Stimulated activated CD8-positive, alpha-beta memory T cell treated with anti-CD3 and anti-CD28 coated beads, Interleukin-15, amount 100 ng/mL, for 4 hours (primary cell): Measurements from ENCODE around the gene BTBD19.
"Not testable (repeated sequence)": the region's sequence is repeated elsewhere in the genome, so short reads cannot be mapped to it uniquely, and the experiment has no call there.

Experiments
- DNase-seq, 2 donors: peaks; one replicate each; pipeline ENCODE4 v3.0.0-alpha.2; 2020; ENCODE audit warnings: low read depth in 2 of 2

BTBD19 gene

DNA sequence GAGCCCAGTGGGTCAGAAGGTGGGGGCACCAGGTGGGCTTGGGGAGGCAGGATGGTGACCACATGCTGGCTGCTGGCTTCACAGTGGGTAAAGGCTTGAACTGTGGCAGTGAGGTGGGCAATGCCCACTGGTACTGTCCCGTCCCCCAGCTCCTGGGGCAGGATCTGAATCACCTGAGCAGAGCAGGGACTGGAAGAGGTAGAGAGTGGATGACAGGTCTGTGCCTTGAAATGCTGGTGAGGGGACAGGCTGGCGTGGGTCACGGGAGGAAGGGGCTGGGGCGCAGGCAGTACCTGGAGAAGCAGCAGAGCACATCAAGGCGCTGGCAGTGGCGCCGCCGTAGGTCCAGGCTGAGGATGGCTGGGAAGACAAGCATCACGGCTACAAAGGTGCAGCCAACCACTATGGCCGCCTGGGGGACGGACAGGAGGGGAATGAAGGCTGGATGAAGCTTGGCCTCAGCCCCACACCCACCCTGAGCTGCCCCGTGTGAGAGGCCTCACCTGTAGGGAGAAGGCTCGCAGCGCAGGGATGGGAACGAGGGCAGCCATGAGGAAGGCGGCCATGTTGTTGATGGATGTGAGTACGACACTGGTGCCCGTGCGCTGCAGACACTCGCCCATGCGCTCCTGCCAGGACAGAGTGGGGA is 19.8 kb downstream of the BTBD19 start:
- DNase-seq = no peak

DNA sequence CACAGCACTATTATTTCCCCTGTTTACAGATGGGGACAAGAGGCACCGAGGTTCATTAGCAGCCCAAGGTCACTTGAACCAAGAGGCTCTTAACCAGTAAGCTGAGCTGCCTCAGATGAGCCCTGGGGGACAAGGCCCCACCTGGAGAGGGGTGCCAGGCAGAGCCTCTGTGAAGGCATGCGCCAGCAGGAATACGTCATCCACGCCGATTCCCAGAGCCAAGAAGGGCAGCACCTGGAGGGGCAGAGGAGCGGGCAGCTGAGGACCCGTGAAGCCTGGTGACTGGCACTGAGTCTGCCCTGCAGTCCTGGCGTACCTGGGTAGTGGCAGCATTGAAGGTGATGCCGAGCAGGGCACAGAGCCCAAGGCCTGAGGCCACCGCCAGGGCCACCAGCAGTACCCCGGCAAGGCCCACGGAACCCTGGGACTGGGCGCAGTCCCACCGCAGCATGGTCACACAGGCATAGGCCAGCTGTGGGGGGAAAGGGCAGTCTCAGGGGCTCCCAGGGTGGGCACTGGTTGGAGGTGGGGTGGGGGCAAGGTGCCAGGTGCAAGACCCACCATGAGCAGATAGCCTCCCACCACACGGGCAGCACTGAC is 20.6 kb downstream of the BTBD19 start:
- no peak for DNase-seq

DNA sequence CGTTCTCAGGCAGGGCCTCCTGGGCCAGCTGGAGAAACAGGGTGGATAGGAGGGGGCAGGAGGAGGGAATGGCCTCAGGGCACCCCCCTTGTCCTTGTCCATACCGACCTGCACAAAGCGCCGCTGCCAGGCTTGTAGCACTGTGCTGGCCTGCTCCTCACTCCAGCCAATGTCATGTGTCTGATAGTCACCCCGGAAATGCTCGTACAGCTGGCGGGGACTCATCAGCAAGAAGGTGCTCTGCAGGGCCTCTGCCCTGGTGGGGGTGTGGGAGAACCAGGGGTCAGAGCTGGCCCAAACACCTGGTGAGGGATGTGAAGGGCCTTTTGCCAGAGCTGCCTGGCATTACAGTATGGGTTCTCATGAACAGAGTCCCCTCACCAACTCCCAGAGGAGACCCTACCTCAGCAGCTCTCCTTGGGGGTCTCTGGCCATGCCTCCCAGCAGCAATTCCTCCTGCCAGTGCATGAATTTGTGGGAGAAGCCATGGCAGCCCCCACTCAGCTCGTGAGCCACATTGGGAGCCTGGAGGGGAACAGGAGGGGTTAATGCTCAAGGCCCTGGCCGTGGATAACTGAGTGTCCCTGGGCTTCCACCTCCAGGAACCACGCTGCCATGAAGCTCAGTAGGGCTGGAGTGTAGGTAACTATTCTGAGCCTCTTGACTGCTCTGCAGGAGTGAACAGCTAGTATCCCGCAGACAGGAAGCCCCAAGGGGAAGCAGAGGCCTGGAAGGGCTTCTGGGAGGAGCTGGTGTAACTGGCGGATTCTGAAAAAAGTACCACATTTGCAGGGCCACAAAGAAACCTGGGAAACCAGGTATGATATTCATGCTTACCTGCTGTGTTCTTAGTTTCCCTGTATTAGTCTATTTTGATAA is 21.4 kb downstream of the BTBD19 start:
- DNase-seq = no peak

DNA sequence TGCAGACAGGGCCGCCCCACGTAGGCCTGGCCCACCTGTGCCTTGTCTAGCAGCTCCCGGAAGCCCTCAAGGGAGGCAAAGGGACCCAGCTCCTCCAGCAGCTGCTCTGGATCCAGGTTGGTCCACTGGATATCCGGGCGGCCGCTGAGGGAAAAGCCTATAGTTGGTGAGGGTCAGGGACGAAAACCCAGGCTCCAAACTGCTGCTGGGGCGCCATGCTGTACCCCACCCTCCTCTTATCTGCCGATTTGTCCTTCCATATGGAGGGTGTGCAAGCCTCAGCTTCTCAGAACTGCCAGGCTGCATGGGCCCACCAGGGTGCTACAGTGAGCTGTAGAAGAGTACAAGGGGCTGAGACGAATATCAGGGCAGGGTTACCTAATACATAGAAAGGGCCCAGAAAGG is 22.6 kb downstream of the BTBD19 start:
- no peak for DNase-seq

DNA sequence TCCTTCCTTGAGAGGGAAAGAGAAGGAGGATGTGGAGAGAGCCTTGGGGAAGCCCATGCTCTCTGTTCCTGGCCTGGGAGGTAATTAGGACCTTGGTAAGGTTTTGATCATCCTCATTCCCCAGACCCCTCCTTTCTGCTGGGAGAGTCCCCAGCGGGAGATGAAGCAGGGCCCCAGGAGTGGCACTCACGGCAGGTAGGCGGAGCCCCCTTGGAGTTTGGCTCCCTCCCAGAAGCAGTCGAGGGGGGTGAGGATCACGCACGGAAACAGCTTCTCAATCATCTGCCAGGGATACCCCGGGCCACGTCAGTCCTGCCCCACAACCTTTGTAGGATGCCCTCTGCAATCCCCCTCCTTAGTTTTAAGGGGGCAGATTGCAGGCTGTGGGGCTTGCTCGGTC is 23.2 kb downstream of the BTBD19 start:
- DNase-seq = no peak

DNA sequence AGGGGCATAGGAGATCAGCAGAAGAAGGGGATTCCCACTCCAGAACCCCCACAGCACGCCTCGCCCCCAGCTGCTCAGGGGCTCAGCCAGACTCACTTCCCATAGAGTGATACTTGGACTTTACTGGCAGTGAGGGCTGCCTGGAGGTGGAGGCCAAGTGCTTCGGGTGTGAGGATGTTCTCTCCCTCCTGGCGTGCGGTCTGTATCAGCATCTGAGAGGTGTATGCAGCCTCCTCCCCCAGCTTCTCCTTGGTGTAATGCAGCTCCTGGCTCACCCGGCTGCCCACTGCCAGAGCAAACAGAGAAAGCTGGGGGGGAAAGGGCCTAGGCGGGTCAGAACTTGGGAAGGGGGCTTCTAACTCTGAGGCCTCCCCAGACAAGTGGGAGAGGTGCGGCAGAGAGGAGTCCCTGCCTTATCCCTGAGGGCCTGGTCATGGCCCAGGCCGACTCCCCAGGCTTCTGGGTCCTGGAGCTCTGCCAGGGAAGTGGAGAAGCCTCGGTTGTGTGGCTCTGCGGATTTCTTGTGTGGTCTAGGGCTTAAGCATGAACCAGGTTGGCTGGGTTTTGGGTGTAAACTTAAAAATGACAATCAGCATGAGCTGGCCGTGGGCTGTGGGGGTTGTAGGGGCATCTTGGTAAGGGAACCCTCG is 23.9 kb downstream of the BTBD19 start:
- no peak for DNase-seq

DNA sequence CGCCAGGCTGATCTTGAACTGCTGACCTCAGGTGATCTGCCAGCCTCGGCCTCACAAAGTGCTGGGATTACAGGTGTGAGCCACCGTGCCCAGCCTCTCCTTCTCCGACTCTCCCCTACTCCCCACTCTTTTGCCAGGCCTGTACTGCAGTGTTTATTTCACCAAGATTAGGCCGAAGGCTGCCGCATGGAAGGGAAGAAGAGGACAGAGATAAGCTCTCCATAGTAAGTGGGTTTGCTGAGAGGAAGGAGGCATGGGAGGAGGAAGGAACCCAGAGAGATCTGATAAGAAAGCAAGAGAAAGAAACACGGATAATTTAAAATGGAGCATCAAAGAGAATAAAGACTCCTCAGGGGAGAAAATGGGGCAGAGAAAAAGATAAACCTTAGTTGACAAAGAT is 26.0 kb downstream of the BTBD19 start:
- DNase-seq = no peak

DNA sequence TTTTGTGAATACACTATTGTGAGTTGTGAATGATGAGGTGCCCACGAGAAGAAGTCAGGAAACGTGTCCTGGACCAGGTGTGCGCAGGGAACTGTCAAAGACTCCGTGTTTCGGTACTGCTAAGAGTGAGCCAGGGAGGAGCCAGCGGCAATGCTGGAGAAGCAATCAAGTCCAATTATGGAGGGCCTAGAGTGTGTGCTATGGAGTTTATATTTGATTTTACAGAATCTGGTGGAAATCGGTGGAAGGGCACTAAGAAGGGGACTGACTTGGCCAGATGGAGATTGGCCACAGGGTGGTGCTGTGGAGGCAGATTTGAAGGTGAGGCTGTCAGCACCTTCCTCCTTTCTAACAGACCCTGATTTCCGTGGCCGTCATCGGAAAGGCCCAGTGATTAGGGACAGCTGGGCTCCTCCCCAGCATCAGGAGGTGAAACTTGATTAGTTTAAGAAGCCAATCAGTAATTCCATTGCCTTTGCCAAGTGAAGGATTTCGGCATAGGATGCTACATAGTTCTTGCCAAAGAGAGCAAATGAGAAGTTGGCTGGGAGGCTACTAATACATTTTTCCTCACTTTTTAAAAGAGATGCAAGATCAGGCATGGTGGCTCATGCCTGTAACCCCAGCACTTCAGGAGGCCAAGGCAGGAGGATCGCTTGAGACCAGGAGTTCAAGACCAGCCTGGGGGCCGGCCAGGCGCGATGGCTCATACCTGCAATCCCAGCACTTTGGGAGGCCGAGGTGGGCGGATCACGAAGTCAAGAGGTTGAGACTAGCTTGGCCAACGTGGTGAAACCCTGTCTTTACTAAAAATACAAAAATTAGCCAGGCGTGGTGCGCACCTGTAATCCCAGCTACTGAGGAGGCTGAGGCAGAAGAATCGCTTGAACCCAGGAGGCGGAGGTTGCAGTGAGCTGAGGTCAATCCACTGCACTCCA is 27.7 kb downstream of the BTBD19 start:
- DNase-seq = peak; percentile 54 to 76

DNA sequence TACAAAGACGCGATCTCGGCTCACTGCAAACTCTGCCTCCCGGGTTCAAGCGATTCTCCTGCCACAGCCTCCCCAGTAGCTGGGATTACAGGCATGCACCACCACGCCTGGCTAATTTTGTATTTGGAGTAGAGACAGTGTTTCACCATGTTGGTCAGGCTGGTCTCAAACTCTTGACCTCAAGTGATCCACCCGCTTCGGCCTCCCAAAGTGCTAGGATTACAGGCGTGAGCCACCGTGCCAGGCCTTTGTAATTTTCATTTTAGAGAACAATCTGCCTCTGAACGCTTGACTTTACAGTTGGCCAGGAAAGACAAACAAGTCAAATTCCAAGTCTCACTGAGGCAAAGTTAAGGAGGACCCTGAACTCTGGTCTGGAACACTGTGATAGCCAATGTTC is 30.0 kb downstream of the BTBD19 start:
- not testable (repeated sequence) for DNase-seq

DNA sequence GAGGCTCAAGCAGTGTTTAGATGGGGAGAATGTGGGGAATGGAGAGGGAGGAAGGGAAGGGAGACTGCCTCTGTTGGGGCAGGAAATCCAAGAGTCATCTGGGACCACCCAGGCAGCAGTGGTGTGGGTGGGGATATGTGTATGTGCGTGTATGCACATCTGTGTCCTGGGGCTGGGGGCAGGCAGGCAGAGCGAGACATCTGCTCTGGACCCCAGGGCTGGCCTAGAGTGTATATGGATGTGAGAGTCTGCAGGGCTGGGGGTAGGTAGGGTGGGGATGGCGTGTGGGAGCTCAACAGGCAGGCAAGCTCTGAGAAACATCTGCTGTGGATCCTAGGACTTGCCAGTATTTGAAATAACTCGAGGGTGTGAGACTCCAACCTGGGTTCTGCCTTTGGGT is 31.3 kb downstream of the BTBD19 start:
- DNase-seq = no peak

DNA sequence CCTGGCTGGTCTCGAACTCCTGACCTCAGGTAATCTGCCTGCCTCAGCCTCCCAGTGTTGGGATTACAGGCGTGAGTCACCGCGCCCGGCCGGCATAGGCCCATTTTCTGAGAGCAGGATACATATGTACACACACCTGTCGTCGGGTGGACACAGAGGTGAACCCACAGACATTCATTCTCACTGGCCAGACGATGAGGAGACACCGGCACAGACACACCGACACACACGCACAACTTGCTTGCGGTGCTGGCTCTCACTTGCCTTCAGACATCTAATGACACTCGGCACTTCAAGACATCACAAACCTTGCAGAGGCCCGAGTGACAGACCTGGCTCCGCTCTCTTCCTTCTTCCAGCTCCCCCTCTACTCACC is 34.2 kb downstream of the BTBD19 start:
- no peak for DNase-seq

DNA sequence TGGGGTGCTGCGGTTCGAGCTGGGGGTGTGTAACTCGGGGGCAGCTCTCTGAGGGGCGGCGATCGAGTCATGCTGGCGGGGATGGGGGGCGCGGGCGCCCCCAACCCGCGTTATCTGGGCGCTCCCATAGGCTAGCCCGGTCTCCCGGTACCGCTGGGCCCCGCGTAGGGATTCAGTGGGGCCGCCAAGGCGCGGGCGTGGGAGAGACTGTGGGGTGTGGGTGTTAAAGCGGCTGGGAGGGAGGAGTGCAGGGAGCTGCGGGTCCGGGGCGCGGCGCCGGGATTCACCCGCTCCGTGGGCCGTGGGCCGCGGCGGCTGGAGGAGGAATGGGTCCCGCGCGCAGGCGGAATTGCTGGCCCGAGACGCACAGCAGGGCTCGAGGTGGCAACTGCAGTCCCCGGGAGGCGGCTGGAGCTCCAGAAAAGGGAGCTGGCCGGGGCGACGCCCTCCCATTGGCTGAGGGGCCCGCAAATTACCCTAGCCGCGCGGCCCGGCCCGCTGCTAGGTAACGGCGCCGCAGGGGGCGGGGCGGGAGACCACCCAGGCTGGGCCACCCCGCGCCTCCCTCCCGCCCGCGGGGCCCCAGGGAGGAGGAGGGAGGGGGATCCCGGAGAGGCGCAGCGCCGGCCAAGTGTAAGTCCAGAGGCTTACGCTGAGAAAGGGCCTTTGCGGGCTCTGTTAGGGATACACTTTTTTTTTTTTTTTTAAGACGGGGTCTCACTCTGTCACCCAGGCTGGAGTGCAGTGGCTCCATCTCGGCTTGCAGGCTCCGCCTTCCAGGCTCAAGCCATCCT is 34.7 kb downstream of the BTBD19 start, which contains the start of gene PTCH2:
Gene PTCH2, minus strand, starts transcription at position 392 of the 794 bp plus-strand sequence. Its CDS starts 321 bp downstream, at position 71.
- DNase-seq = no peak

DNA sequence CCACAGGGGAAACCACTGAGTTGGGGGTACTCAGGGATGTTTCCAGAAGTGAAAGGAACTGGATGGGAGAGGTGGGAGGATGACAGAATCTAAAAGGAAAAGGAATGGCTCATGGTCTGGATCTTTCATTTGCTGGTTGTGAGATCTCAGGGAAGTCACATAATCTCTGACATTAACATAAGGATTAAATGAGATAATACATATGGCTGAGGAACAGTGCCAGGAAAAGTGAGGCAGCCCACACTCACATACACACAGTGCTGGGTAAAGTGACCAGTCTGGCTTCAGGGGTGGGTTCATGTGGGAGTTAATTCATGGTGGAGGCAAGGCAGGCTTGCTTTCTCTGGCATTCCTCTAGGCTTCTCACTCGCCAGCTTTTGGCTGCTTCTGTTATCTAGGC is 38.7 kb downstream of the BTBD19 start:
- DNase-seq = no peak

DNA sequence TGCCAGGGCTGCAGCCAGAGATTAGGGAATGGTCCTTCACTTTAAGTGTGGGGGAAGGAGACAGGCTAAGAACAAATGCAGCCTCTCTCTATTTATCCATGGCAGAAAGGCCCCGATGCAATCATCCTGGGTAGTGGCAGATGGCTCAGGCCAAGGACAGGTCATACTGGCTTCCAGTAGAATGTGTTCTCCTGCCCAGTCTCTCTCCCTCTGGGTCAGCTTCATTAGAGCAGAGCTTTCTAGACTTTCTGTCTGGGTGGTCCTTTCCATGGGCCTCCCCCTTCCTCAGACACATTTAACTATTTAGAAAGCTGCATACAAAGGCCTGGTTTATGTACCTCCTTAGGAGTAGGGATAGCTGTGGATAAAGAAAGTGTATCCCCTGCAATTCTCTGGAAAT is 39.5 kb downstream of the BTBD19 start:
- DNase-seq = no peak

DNA sequence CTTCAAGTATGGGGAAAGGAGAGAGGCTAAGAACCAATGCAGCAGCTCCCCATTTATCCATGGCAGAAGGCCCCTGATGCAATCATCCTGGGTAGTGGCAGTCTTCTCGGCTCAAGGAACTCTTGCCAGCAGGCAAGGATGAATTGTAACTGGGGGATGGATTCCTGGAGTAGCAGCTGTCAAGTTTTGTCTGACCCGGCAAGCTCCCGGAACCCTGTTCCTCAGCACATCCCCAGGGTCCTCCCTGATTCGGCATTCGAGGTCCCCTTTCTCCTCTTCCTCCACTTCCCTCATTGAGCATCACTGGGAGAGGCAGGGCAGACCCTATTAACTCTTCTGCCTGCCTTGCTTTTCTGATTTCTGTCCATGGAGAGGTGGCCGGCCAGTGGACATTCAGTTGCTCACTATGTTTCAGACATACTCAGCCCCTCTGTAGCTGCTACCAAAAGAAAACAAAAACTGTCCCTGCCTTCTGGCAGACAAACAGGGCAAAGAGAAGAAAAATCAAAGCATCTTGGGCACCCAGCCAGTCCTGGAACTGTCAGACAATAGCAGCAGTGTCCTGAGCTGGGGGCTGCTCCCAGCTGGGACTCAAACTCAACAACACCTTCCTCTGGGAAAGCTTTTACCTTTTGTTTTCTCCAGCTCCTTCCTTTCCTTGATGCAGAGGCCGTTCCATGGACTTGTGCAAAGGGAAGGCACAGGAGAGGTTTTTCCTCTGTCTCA is 40.3 kb downstream of the BTBD19 start:
- no peak for DNase-seq

DNA sequence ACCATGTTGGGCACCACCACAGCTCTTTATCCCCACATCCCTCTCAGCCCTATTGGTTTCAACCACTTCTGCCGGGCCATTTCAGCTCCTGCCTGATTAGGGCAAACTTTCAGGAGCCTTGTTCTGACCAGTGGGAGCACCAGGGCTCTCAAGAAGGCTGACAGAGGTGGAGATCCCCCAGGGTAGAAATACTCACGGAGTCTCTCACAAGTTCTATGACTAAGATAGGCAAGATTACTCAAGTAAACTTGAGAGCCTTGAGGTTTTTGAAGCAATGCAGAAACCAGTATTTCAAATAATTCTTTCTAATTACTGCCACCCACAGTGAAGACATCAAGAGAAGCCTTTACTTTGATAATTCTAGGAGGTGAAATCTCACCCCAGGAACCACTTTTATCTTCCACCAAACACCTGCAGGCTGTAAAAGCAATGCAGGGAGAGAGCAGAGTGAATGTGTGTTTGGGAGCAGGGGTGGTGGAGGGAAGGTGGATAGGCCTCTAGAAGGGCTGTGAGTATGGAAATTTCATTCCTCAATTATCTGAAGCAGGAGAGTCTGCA is 41.3 kb downstream of the BTBD19 start:
- DNase-seq = no peak

DNA sequence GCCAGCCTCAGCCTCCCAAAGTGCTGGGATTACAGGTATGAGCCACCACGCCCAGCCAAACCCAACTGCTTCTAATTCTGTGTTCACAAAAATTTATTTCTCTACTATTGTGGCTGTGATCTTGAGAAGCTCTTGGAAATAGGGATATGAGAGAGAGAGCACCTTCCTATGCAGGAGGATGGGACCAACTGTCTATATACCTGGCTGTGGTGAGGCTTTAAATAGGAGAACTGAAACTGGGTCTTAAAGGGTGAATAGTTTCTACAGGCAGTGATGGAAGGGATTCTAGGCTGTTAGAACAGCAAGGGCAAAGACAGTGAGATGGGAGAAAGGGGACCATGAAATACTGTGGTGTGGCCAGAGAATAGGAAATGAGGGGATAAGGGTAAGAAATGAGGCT is 43.0 kb downstream of the BTBD19 start:
- no peak for DNase-seq

DNA sequence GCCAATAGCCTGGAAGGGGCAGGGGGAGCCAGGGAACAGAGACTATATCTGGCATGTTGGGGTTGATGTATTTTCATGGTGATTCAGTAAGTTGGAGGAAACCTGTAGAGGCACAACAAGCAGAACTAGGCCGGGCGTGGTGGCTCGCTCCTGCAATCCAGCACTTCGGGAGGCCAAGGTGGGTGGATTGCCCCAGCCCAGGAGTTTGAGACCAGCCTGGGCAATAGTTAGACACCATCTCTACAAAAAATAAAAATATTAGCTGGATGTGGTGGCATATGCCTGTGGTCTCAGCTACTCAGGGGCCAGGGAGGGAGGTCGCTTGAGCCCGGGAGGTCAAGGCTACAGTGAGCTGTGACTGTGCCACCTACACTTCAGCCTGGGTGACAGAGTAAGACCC is 44.9 kb downstream of the BTBD19 start:
- DNase-seq = no peak

DNA sequence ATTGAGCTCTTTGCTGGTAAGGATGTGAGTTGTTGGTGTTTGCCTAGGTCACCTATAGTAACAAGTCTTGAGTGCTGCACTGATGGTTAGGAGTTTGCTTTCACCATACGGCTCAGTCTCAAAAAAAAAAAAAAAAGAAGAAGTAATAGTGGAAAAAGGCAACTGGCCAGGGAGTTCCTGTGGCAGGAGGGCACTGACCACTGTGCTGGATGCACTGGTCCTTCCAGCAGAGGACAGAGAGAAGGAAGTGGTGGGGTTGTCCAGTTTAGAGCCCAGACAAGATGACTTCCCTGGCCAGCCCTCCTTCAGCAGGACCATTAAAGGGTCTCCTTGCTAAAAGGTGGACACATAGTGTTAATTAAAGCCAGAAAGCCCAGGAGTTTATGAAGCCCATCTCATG is 46.6 kb downstream of the BTBD19 start:
- no peak for DNase-seq
